HepG2 (cell line): ENCODE data around the gene TUBA1C. TPM values are rescaled to one million over a fixed set of nuclear protein-coding genes. Genes with fewer than 3 reads are reported as not detected.

Experiments
- BCLAF1 ChIP-seq: fragments of 450-650 bp; IDR thresholded peaks from 2 replicates; pipeline ENCODE4 v1.6.1; 2017; ENCODE audit warnings: mild to moderate bottlenecking
- EED ChIP-seq: sonication (generic); formaldehyde crosslinking; IDR thresholded peaks from 2 replicates; pipeline ENCODE4 v1.5.0; 2020; ENCODE audit warnings: mild to moderate bottlenecking, missing genetic modification reagents
- EP300 ChIP-seq, 3 experiments: sonication (generic) in 1 of 3; formaldehyde crosslinking in 1 of 3; IDR thresholded peaks; 2 replicates each; pipeline versions ENCODE4 v1.5.1 to v1.6.1; 2011 to 2020; ENCODE audit warnings: low read depth in 2 of 3, low read length in 2 of 3, borderline replicate concordance in 1 of 3, improper control_type of control experiment in 1 of 3, mild to moderate bottlenecking in 1 of 3, missing genetic modification reagents in 1 of 3, moderate library complexity in 1 of 3
- HNRNPH1 ChIP-seq: fragments of 200-400 bp; formaldehyde crosslinking; optimal IDR thresholded peaks from 2 replicates; pipeline ENCODE3; 2017; ENCODE audit warnings: mild to moderate bottlenecking, low read depth, low read length
- IRF9 ChIP-seq: sonication (generic); formaldehyde crosslinking; IDR thresholded peaks from 2 replicates; pipeline ENCODE4 v1.8.0; 2022; ENCODE audit warnings: missing genetic modification reagents, mild to moderate bottlenecking, borderline replicate concordance
- MEIS1 ChIP-seq: sonication (generic); formaldehyde crosslinking; IDR thresholded peaks from 2 replicates; pipeline ENCODE4 v1.9.0; 2021; ENCODE audit warnings: mild to moderate bottlenecking, missing genetic modification reagents, moderate library complexity, borderline replicate concordance
- SALL1 ChIP-seq: sonication (generic); formaldehyde crosslinking; IDR thresholded peaks from 2 replicates; pipeline ENCODE4 v1.8.0; 2022; ENCODE audit warnings: mild to moderate bottlenecking, missing genetic modification reagents
- SMC3 ChIP-seq: IDR thresholded peaks from 2 replicates; pipeline ENCODE4 v1.6.1; 2011; ENCODE audit warnings: low read length, improper control_type of control experiment
- ZEB1 ChIP-seq: IDR thresholded peaks from 2 replicates; pipeline ENCODE4 v1.6.1; 2012; ENCODE audit warnings: mild to moderate bottlenecking, low read depth, inconsistent platforms; ENCODE audit not compliant: insufficient replicate concordance
- ZHX1 ChIP-seq: sonication (generic); formaldehyde crosslinking; IDR thresholded peaks from 2 replicates; pipeline ENCODE4 v1.8.1; 2022; ENCODE audit warnings: low read depth, mild to moderate bottlenecking, missing genetic modification reagents
- ZNF446 ChIP-seq: sonication (generic); formaldehyde crosslinking; IDR thresholded peaks from 2 replicates; pipeline ENCODE4 v1.5.0; 2020; ENCODE audit warnings: mild to moderate bottlenecking, missing genetic modification reagents
- ZNF710 ChIP-seq: sonication (generic); formaldehyde crosslinking; IDR thresholded peaks from 2 replicates; pipeline ENCODE4 v1.5.0; 2020; ENCODE audit warnings: mild to moderate bottlenecking, missing genetic modification reagents, borderline replicate concordance
- polyA plus RNA-seq, 8 experiments: library from polyadenylated mRNA; depleted of rRNA in 3 of 8; stranded (reverse) in 7 of 8; unstranded in 1 of 8; fragments of >200 nt; fragmentation: Illumina TruSeq in 4 of 8; extraction: Trizol in 4 of 8; gene quantifications; 2 replicates each; pipeline versions ENCODE4 v1.2.1 to v1.2.3, GENCODE V29; 2011 to 2016; ENCODE audit warnings: low read depth in 4 of 8, missing spikeins in 1 of 8, mixed read lengths in 1 of 8; ENCODE audit not compliant: insufficient read depth in 1 of 8
- total RNA-seq, 5 experiments: library from RNA; depleted of rRNA; stranded (reverse); fragments of >200 nt; fragmentation: Illumina TruSeq; extraction: Trizol; gene quantifications; 2 replicates each; pipeline ENCODE4 v1.2.3, GENCODE V29; 2016; ENCODE audit warnings: low read depth in 1 of 5

TUBA1C gene
- total and polyA plus RNA-seq, 2 of the 13 experiments (the other 11 are each of a cell fraction or from before 2014, with no cell fraction given): 693 to 1,075 TPM

- TF ChIP-seq BCLAF1 (no peak), HNRNPH1 (no peak), MEIS1 (CRISPR knock-in tag) (peak; percentile 66; the same call in 1 of the 2 replicates), ZHX1 (CRISPR knock-in tag) (peak; percentile 69), EED (CRISPR knock-in tag) (peak; percentile 58; the same call in 1 of the 2 replicates), SMC3 (no peak), SALL1 (peak; percentile 55; the same call in 1 of the 2 replicates), ZNF710 (0 out of 2 replicates have a peak, but pooled peaks have one; percentile 7), EP300 (IDR thresholded peaks at IDR 0.05; ENCODE audit: low read depth in 2 of 2, low read length in 2 of 2) (peak in 1 of 2 experiments; percentile 32; a peak in 1 of 4 replicates), EP300 (CRISPR knock-in tag; IDR thresholded peaks at IDR 0.05; ENCODE audit: borderline replicate concordance) (no peak), ZNF446 (peak; percentile 57; the same call in 1 of the 2 replicates), IRF9 (CRISPR knock-in tag) (no peak), ZEB1 (no peak)
Measured at GRCh38 chr12:49264873-49265792, at the start of gene TUBA1C (continued).
